DOHH2 (cell line): Measurements from ENCODE around the gene FIGN.

Source experiments
- H3F3A ChIP-seq: fragments of 200-600 bp; sonication (generic), shearing (Covaris generic); 2 replicates; pipeline ENCODE4 v1.6.0; 2016; ENCODE audit warnings: antibody characterized with exemption, mild to moderate bottlenecking; ENCODE audit not compliant: control insufficient read depth, insufficient read depth
- H3K27ac ChIP-seq: fragments of 200-600 bp; sonication (generic); 2 replicates; pipeline ENCODE4 v1.5.1; 2014; ENCODE audit warnings: low read depth, mild to moderate bottlenecking, low read length, moderate library complexity
- H3K27me3 ChIP-seq: fragments of 200-600 bp; sonication (generic); 2 replicates; pipeline ENCODE4 v1.6.1; 2014; ENCODE audit warnings: mild to moderate bottlenecking, low read length, mixed read lengths; ENCODE audit not compliant: control insufficient read depth
- H3K36me3 ChIP-seq: fragments of 200-600 bp; sonication (generic); 2 replicates; pipeline ENCODE4 v1.6.1; 2014; ENCODE audit warnings: mild to moderate bottlenecking, low read length, moderate library complexity, mixed read lengths; ENCODE audit not compliant: control insufficient read depth
- H3K4me1 ChIP-seq: fragments of 200-600 bp; sonication (generic); 2 replicates; pipeline ENCODE4 v1.6.1; 2014; ENCODE audit warnings: mild to moderate bottlenecking, low read length, mixed read lengths; ENCODE audit not compliant: control insufficient read depth
- H3K4me2 ChIP-seq: fragments of 200-600 bp; sonication (generic); 2 replicates; pipeline ENCODE4 v1.6.0; 2014; ENCODE audit warnings: mild to moderate bottlenecking, low read length, moderate library complexity
- H3K4me3 ChIP-seq: fragments of 200-600 bp; sonication (generic); 2 replicates; pipeline ENCODE4 v1.5.1; 2014; ENCODE audit warnings: mild to moderate bottlenecking, low read length, mixed read lengths
- H3K79me2 ChIP-seq: fragments of 200-600 bp; sonication (generic); 2 replicates; pipeline ENCODE4 v1.6.1; 2014; ENCODE audit warnings: mild to moderate bottlenecking, low read length, mixed read lengths; ENCODE audit not compliant: control insufficient read depth
- H3K9me2 ChIP-seq: fragments of 200-600 bp; sonication (generic); replicated peaks from 2 replicates; pipeline ENCODE4 v1.6.1; 2014; ENCODE audit warnings: mild to moderate bottlenecking, low read length, mixed read lengths; ENCODE audit not compliant: control insufficient read depth
- H3K9me3 ChIP-seq: fragments of 200-600 bp; sonication (generic); 2 replicates; pipeline ENCODE4 v1.6.1; 2014; ENCODE audit warnings: antibody characterized with exemption, low read length, mixed read lengths; ENCODE audit not compliant: control insufficient read depth, insufficient read depth
- H4K20me1 ChIP-seq: fragments of 200-600 bp; sonication (generic); 2 replicates; pipeline ENCODE4 v1.6.0; 2014; ENCODE audit warnings: low read depth, mild to moderate bottlenecking, antibody characterized with exemption, low read length, moderate library complexity; ENCODE audit not compliant: control insufficient read depth, insufficient read depth
- CTCF ChIP-seq: fragments of 200-600 bp; sonication (generic); IDR thresholded peaks from one replicate; pipeline ENCODE4 v1.5.1; 2014; ENCODE audit warnings: antibody characterized with exemption, mild to moderate bottlenecking, low read depth, low read length; ENCODE audit not compliant: poor library complexity, severe bottlenecking
- EZH2phosphoT487 ChIP-seq: fragments of 200-600 bp; sonication (generic); IDR thresholded peaks from 2 replicates; pipeline ENCODE4 v1.6.1; 2017; ENCODE audit warnings: borderline replicate concordance, mild to moderate bottlenecking, antibody characterized with exemption, low read length, moderate library complexity, mixed read lengths

FIGN gene

GRCh38 chr2:163756588-163756987, 20.8 kb upstream of the FIGN start:
- no peaks in the 10 kb centered on the region for H3K27me3 ChIP-seq
- no peaks in the 10 kb centered on the region for H3K4me1 ChIP-seq
- no peaks in the 10 kb centered on the region for H3K36me3 ChIP-seq
- H3K9me2 ChIP-seq: no peaks in the 10 kb centered on the region
- no peaks in the 10 kb centered on the region for H4K20me1 ChIP-seq
- no peak overlapping the region for H3K27ac ChIP-seq
- H3K9me3 ChIP-seq: no peaks in the 10 kb centered on the region
- TF ChIP-seq EZH2phosphoT487 (no peak), CTCF (no peak)
- H3F3A ChIP-seq: no peaks in the 10 kb centered on the region
- H3K79me2 ChIP-seq: no peaks in the 10 kb centered on the region
- no peak overlapping the region for H3K4me2 ChIP-seq
- H3K4me3 ChIP-seq: no peak overlapping the region

- Histone ChIP-seq H3K79me2 (no peaks in the 10 kb centered on the region), H3F3A (no peaks in the 10 kb centered on the region), H3K4me2 (no peak overlapping the region), H3K4me3 (no peak overlapping the region), H3K9me3 (no peaks in the 10 kb centered on the region), H3K27me3 (no peaks in the 10 kb centered on the region), H3K36me3 (no peaks in the 10 kb centered on the region), H3K9me2 (no peaks in the 10 kb centered on the region), H3K27ac (no peak overlapping the region), H4K20me1 (no peaks in the 10 kb centered on the region), H3K4me1 (no peaks in the 10 kb centered on the region)
- TF ChIP-seq EZH2phosphoT487 (no peak), CTCF (no peak)
These were observed 19.6 kb upstream of the FIGN start for GRCh38 chr2:163755366-163755765.

GRCh38 chr2:163753726-163754125, 17.9 kb upstream of the FIGN start:
- H3K4me2 ChIP-seq: no peak overlapping the region
- H3K9me2 ChIP-seq: no peaks in the 10 kb centered on the region
- TF ChIP-seq CTCF (no peak), EZH2phosphoT487 (no peak)
- no peak overlapping the region for H3K4me3 ChIP-seq
- H3F3A ChIP-seq: no peaks in the 10 kb centered on the region
- no peaks in the 10 kb centered on the region for H4K20me1 ChIP-seq
- no peaks in the 10 kb centered on the region for H3K4me1 ChIP-seq
- no peaks in the 10 kb centered on the region for H3K9me3 ChIP-seq
- no peaks in the 10 kb centered on the region for H3K27me3 ChIP-seq
- H3K36me3 ChIP-seq: no peaks in the 10 kb centered on the region
- no peak overlapping the region for H3K27ac ChIP-seq
- H3K79me2 ChIP-seq: no peaks in the 10 kb centered on the region

GRCh38 chr2:163752267-163752666, 16.5 kb upstream of the FIGN start:
- Histone ChIP-seq H3K79me2 (no peaks in the 10 kb centered on the region), H4K20me1 (no peaks in the 10 kb centered on the region), H3K9me3 (no peaks in the 10 kb centered on the region), H3K4me1 (no peaks in the 10 kb centered on the region), H3K4me3 (no peak overlapping the region), H3K27me3 (no peaks in the 10 kb centered on the region), H3K4me2 (no peak overlapping the region), H3K9me2 (no peaks in the 10 kb centered on the region), H3F3A (no peaks in the 10 kb centered on the region), H3K27ac (no peak overlapping the region), H3K36me3 (no peaks in the 10 kb centered on the region)
- TF ChIP-seq EZH2phosphoT487: no peak
- no peak for TF ChIP-seq CTCF
